SK-N-SH (cell line): ENCODE data around the gene UBE2G1. TPM values are rescaled to one million over a fixed set of nuclear protein-coding genes. Genes with fewer than 3 reads are reported as not detected.

ENCODE experiments used
- CTCF ChIA-PET: fragments of 300-600, 350-600 bp; formaldehyde crosslinking; extraction: SDS; loops from one replicate; lab custom pipeline; 2021; lab: Yijun Ruan, JAX
- POLR2A ChIA-PET: fragments of 350-600 bp; sonication (Branson Sonifier 250); formaldehyde crosslinking; extraction: SDS; loops from one replicate; lab custom pipeline; 2020; ENCODE audit warnings: antibody characterized with exemption, inconsistent platforms; lab: Yijun Ruan, JAX
- DNase-seq: peaks from one replicate; pipeline ENCODE4 v3.0.0; 2012
- H2AFZ ChIP-seq: fragments of 200-600 bp; sonication (generic); 2 replicates; pipeline ENCODE4 v1.8.1; 2016; ENCODE audit warnings: antibody characterized with exemption, mild to moderate bottlenecking, low read depth
- H3F3A ChIP-seq: fragments of 200-600 bp; sonication (generic); replicated peaks from 2 replicates; pipeline ENCODE3; 2016; ENCODE audit warnings: antibody characterized with exemption, mild to moderate bottlenecking; ENCODE audit not compliant: insufficient read depth
- H3K27ac ChIP-seq, 2 experiments: fragments of 200-500 bp in 1 of 2; fragments of 200-600 bp in 1 of 2; sonication (Bioruptor generic) in 1 of 2; sonication (generic), shearing (Covaris generic) in 1 of 2; 2 replicates each; pipeline versions ENCODE4 v1.5.1 to v1.6.1; 2014 to 2016; ENCODE audit warnings: low read depth in 2 of 2, inconsistent platforms in 1 of 2, low read length in 1 of 2, mild to moderate bottlenecking in 1 of 2, mixed read lengths in 1 of 2
- H3K27me3 ChIP-seq: fragments of 200-600 bp; sonication (generic), shearing (Covaris generic); 2 replicates; pipeline ENCODE4 v1.6.1; 2016; ENCODE audit warnings: mixed run types; ENCODE audit not compliant: insufficient read depth
- H3K36me3 ChIP-seq, 2 experiments: fragments of 200-500 bp in 1 of 2; fragments of 200-600 bp in 1 of 2; sonication (Bioruptor generic) in 1 of 2; sonication (generic) in 1 of 2; replicated peaks in 1 of 2; 2 replicates each; pipeline versions ENCODE3 to v1.5.1; 2014 to 2016; ENCODE audit warnings: low read length in 1 of 2, mild to moderate bottlenecking in 1 of 2; ENCODE audit not compliant: insufficient read depth in 2 of 2, control insufficient read depth in 1 of 2
- H3K4me1 ChIP-seq, 2 experiments: fragments of 200-500 bp in 1 of 2; fragments of 200-600 bp in 1 of 2; sonication (Bioruptor generic) in 1 of 2; sonication (generic), shearing (Covaris generic) in 1 of 2; 2 replicates each; pipeline versions ENCODE4 v1.5.1 to v1.6.1; 2014 to 2016; ENCODE audit warnings: low read depth in 1 of 2, low read length in 1 of 2, mixed run types in 1 of 2; ENCODE audit not compliant: insufficient read depth in 2 of 2, control insufficient read depth in 1 of 2
- H3K4me2 ChIP-seq: fragments of 200-600 bp; sonication (generic), shearing (Covaris generic); 2 replicates; pipeline ENCODE4 v1.6.1; 2017; ENCODE audit warnings: mixed run types
- H3K4me3 ChIP-seq, 2 experiments: fragments of 200-500 bp in 1 of 2; fragments of 200-600 bp in 1 of 2; sonication (Bioruptor generic) in 1 of 2; sonication (generic), shearing (Covaris generic) in 1 of 2; 2 replicates each; pipeline versions ENCODE4 v1.5.1 to v1.8.1; 2014 to 2016; ENCODE audit warnings: low read depth in 2 of 2, inconsistent platforms in 1 of 2, low read length in 1 of 2, mild to moderate bottlenecking in 1 of 2, mixed read lengths in 1 of 2, moderate library complexity in 1 of 2
- H3K79me2 ChIP-seq: fragments of 200-600 bp; sonication (generic); 2 replicates; pipeline ENCODE4 v1.8.1; 2017; ENCODE audit warnings: mild to moderate bottlenecking; ENCODE audit not compliant: insufficient read depth
- H3K9ac ChIP-seq: fragments of 200-600 bp; sonication (generic); 2 replicates; pipeline ENCODE4 v1.6.1; 2017; ENCODE audit warnings: mixed run types
- H3K9me2 ChIP-seq: fragments of 200-600 bp; sonication (generic); 2 replicates; pipeline ENCODE4 v1.6.1; 2017; ENCODE audit warnings: mixed run types
- H3K9me3 ChIP-seq: fragments of 200-600 bp; sonication (generic); 2 replicates; pipeline ENCODE4 v1.6.1; 2017; ENCODE audit warnings: mixed run types, mild to moderate bottlenecking, moderate library complexity
- H4K20me1 ChIP-seq: fragments of 200-600 bp; sonication (generic); 2 replicates; pipeline ENCODE4 v1.6.1; 2017; ENCODE audit warnings: mild to moderate bottlenecking, mixed run types; ENCODE audit not compliant: insufficient read depth
- CTCF ChIP-seq: fragments of 200-600 bp; sonication (generic); IDR thresholded peaks from 2 replicates; pipeline ENCODE4 v1.6.1; 2017; ENCODE audit warnings: antibody characterized with exemption, mild to moderate bottlenecking, moderate library complexity
- FOSL2 ChIP-seq: IDR thresholded peaks from 2 replicates; pipeline ENCODE4 v1.4.0; 2012; ENCODE audit warnings: low read depth, mild to moderate bottlenecking, moderate library complexity, borderline replicate concordance
- FOXJ3 ChIP-seq: sonication (generic); formaldehyde crosslinking; IDR thresholded peaks from 2 replicates; pipeline ENCODE4 v1.5.1; 2020; ENCODE audit warnings: mild to moderate bottlenecking, missing genetic modification reagents
- GATA2 ChIP-seq: sonication (generic); formaldehyde crosslinking; IDR thresholded peaks from 2 replicates; pipeline ENCODE4 v1.5.0; 2020; ENCODE audit warnings: mild to moderate bottlenecking, missing genetic modification reagents
- IRF3 ChIP-seq: fragments of 150-350 bp; IDR thresholded peaks from 2 replicates; pipeline ENCODE4 v1.6.1; 2016; ENCODE audit warnings: mild to moderate bottlenecking, low read depth, low read length
- JUND ChIP-seq: IDR thresholded peaks from 2 replicates; pipeline ENCODE4 v1.4.0; 2012
- MEF2A ChIP-seq: IDR thresholded peaks from 2 replicates; pipeline ENCODE4 v1.4.0; 2012; ENCODE audit warnings: low read depth, borderline replicate concordance
- NFIC ChIP-seq: IDR thresholded peaks from 2 replicates; pipeline ENCODE4 v1.4.0; 2012; ENCODE audit warnings: borderline replicate concordance
- NRF1 ChIP-seq: IDR thresholded peaks from 2 replicates; pipeline ENCODE4 v1.6.1; 2012; ENCODE audit warnings: low read depth, mild to moderate bottlenecking, low read length
- POLR2AphosphoS5 ChIP-seq: IDR thresholded peaks from 2 replicates; pipeline ENCODE4 v1.6.1; 2012; ENCODE audit warnings: low read depth, low read length
- SIN3A ChIP-seq: IDR thresholded peaks from 2 replicates; pipeline ENCODE4 v1.6.1; 2012; ENCODE audit warnings: low read depth, mild to moderate bottlenecking, low read length, moderate library complexity, borderline replicate concordance
- TCF12 ChIP-seq: IDR thresholded peaks from 2 replicates; pipeline ENCODE4 v1.4.0; 2012
- USF2 ChIP-seq: fragments of 150-350 bp; IDR thresholded peaks from 2 replicates; pipeline ENCODE4 v1.6.1; 2017; ENCODE audit warnings: antibody characterized with exemption, low read length, low read depth, borderline replicate concordance
- WGBS: methylation state at CpG from one replicate; pipeline ENCODE4 v1.1.6; 2017; ENCODE audit warnings: low lambda C conversion rate; 5-methylcytosine and 5-hydroxymethylcytosine counted together
- polyA plus RNA-seq, 3 experiments: library from polyadenylated mRNA; depleted of rRNA; stranded (reverse); fragments of >200 nt; gene quantifications; 2 replicates each; pipeline ENCODE4 v1.2.3, GENCODE V29; 2012
- TF ChIP-seq, protein P1 (sequence below): IDR thresholded peaks from 2 replicates; pipeline ENCODE4; 2012
- TF ChIP-seq, protein P2 (sequence below): IDR thresholded peaks from 2 replicates; pipeline ENCODE4 v1.6.1; 2012; ENCODE audit warnings: mild to moderate bottlenecking, low read depth, low read length, moderate library complexity

Gene UBE2G1
- polyA plus RNA-seq, 1 of the 3 experiments (the other 2 are of a cell fraction), result 23.2 TPM

DNA sequence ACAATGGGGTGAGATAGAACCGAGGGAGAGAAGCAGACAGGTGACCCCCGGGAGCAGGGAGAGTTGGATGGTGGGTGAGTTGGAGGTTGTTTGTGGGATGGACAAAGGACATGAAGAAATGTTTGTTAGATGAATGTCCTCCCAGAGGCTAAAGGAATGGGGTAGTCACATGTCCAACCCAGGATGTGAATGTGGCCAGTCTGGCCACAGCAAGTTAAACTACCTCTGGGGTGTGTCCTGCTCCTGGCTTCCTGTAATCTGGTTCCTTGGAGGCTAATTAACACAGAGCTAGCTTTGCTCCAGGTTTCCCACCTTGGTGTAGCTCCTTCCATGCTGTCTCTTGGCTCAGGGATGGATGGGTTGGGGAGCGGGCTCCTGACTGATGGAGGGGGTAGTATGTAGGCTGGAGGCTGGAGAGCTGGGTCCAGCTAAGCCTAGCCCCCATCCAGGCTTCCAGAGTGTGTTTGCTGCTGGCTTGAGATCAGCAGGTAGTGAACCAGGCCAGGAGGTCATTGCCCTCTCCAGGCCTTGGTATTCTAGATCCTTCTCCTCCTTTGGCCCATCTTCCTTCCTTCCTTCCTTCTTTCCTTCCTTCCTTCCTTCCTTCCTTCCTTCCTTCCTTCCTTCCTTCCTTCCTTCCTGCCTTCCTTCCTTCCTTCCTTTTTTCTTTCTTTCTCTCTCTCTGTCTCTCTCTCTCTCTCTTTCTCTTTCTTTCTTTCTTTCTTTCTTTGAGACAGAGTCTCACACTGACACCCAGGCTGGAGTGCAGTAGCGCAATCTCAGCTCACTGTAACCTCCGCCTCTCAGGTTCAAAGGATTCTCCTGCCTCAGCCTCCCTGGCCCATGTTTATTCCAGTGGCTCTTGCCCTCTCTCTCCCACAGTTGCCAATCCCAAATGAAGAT, 28.0 kb upstream of the UBE2G1 start (continued):
- TF ChIP-seq USF2 (no peak), NFIC (no peak)
- TF ChIP-seq, protein P1, sequence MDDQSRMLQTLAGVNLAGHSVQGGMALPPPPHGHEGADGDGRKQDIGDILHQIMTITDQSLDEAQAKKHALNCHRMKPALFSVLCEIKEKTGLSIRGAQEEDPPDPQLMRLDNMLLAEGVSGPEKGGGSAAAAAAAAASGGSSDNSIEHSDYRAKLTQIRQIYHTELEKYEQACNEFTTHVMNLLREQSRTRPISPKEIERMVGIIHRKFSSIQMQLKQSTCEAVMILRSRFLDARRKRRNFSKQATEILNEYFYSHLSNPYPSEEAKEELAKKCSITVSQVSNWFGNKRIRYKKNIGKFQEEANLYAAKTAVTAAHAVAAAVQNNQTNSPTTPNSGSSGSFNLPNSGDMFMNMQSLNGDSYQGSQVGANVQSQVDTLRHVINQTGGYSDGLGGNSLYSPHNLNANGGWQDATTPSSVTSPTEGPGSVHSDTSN, result no peak

GRCh38 chr17:4393806-4394205, 27.3 kb upstream of the UBE2G1 start:
- Histone ChIP-seq H3K79me2 (no peaks in the 10 kb centered on the region), H3K9me2 (no peaks in the 10 kb centered on the region), H3K27me3 (no peaks in the 10 kb centered on the region), H3F3A (no peaks in the 10 kb centered on the region), H3K36me3 (no peaks in the 10 kb centered on the region), H3K4me3 (no peak overlapping the region), H3K4me1 (no peaks in the 10 kb centered on the region), H3K9me3 (no peaks in the 10 kb centered on the region), H3K27ac (no peak overlapping the region), H2AFZ (no peak overlapping the region), H3K9ac (no peak overlapping the region), H4K20me1 (no peaks in the 10 kb centered on the region), H3K4me2 (no peak overlapping the region)
- WGBS, result 71% methylated on average over 7 of the region's 7 CpGs
- DNase-seq, result no peak
- ChIA-PET CTCF (interaction anchor here (1.0 to 1.4 kb wide), 4 partner anchors 9 to 179 kb away, joined by 3 to 5 read pairs (median 4); no protein-coding TSS in a partner anchor), POLR2A (no interaction called here)
- TF ChIP-seq NRF1 (no peak), CTCF (no peak), JUND (no peak)

GRCh38 chr17:4389079-4389478, 22.6 kb upstream of the UBE2G1 start:
- ChIA-PET CTCF (interaction anchor here (1.1 kb wide), 1 partner anchor 173 kb away, joined by 3 read pairs; no protein-coding TSS in a partner anchor), POLR2A (interaction anchor here (0.6 kb wide), 1 partner anchor 130 kb away, joined by 3 read pairs; no protein-coding TSS in a partner anchor)
- Histone ChIP-seq H3K36me3 (no peaks in the 10 kb centered on the region), H3F3A (no peaks in the 10 kb centered on the region), H3K27me3 (no peaks in the 10 kb centered on the region), H2AFZ (no peak overlapping the region), H3K4me3 (no peak overlapping the region), H3K9me3 (no peaks in the 10 kb centered on the region), H3K4me1 (no peaks in the 10 kb centered on the region), H3K4me2 (no peak overlapping the region), H3K9ac (no peak overlapping the region), H3K79me2 (no peaks in the 10 kb centered on the region), H4K20me1 (no peaks in the 10 kb centered on the region), H3K27ac (no peak overlapping the region), H3K9me2 (no peaks in the 10 kb centered on the region)
- no peak for DNase-seq
- 91% methylated on average over 7 of the region's 8 CpGs for WGBS
- TF ChIP-seq SIN3A (no peak), POLR2AphosphoS5 (no peak), JUND (no peak), GATA2 (CRISPR knock-in tag) (no peak), IRF3 (no peak), FOSL2 (no peak), NFIC (no peak), TCF12 (no peak), MEF2A (no peak), FOXJ3 (CRISPR knock-in tag) (no peak), NRF1 (no peak)
- TF ChIP-seq, protein P2, sequence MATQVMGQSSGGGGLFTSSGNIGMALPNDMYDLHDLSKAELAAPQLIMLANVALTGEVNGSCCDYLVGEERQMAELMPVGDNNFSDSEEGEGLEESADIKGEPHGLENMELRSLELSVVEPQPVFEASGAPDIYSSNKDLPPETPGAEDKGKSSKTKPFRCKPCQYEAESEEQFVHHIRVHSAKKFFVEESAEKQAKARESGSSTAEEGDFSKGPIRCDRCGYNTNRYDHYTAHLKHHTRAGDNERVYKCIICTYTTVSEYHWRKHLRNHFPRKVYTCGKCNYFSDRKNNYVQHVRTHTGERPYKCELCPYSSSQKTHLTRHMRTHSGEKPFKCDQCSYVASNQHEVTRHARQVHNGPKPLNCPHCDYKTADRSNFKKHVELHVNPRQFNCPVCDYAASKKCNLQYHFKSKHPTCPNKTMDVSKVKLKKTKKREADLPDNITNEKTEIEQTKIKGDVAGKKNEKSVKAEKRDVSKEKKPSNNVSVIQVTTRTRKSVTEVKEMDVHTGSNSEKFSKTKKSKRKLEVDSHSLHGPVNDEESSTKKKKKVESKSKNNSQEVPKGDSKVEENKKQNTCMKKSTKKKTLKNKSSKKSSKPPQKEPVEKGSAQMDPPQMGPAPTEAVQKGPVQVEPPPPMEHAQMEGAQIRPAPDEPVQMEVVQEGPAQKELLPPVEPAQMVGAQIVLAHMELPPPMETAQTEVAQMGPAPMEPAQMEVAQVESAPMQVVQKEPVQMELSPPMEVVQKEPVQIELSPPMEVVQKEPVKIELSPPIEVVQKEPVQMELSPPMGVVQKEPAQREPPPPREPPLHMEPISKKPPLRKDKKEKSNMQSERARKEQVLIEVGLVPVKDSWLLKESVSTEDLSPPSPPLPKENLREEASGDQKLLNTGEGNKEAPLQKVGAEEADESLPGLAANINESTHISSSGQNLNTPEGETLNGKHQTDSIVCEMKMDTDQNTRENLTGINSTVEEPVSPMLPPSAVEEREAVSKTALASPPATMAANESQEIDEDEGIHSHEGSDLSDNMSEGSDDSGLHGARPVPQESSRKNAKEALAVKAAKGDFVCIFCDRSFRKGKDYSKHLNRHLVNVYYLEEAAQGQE, result no peak
